Mammary epithelial cell (primary cell): ENCODE measurements around the gene HEPN1.

Experiments used
- CTCF ChIP-seq, 2 donors: IDR thresholded peaks in 1 of 2; conservative IDR thresholded peaks in 1 of 2; 2 replicates each; pipeline ENCODE4 v1.5.1; 2011 to 2012; ENCODE audit warnings: inconsistent platforms in 2 of 2, low read length in 2 of 2, mild to moderate bottlenecking in 2 of 2, control low read depth in 1 of 2, low read depth in 1 of 2; ENCODE audit not compliant: insufficient read depth in 1 of 2; ENCODE audit errors: extremely low read depth in 1 of 2
- EZH2 ChIP-seq: IDR thresholded peaks from 2 replicates; pipeline ENCODE4 v1.6.1; 2012; ENCODE audit warnings: low read length, inconsistent platforms, borderline replicate concordance

GRCh38 chr11:124870430-124870829, 48.6 kb upstream of the HEPN1 start:
- TF ChIP-seq CTCF (conservative IDR thresholded peaks at IDR 0.05 in 1 of 2, IDR thresholded peaks at IDR 0.05 in 1 of 2; ENCODE audit: extremely low read depth in 1 of 2, insufficient read depth in 1 of 2, low read depth in 1 of 2, low read length in 2 of 2) (no peak), EZH2 (no peak)
